Measurements from ENCODE around the gene SELENOV.

DNA sequence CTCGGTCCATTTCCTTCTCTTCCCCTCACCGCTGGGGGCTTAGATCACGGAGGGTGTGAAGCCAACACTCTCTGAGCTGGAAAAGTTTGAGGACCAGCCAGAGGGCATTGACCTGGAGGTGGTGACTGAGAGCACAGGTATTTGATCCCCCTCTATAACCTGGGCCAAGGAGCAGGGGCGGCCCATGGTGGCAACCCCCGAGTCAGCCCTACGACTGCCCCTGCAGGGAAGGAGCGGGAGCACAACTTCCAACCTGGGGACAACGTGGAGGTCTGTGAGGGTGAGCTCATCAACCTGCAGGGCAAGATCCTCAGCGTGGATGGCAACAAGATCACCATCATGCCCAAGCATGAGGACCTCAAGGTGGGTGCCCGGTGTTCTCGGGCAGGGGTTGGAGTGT lies 45.9 kb upstream of the SELENOV start:
- TF ChIP-seq, protein P1, sequence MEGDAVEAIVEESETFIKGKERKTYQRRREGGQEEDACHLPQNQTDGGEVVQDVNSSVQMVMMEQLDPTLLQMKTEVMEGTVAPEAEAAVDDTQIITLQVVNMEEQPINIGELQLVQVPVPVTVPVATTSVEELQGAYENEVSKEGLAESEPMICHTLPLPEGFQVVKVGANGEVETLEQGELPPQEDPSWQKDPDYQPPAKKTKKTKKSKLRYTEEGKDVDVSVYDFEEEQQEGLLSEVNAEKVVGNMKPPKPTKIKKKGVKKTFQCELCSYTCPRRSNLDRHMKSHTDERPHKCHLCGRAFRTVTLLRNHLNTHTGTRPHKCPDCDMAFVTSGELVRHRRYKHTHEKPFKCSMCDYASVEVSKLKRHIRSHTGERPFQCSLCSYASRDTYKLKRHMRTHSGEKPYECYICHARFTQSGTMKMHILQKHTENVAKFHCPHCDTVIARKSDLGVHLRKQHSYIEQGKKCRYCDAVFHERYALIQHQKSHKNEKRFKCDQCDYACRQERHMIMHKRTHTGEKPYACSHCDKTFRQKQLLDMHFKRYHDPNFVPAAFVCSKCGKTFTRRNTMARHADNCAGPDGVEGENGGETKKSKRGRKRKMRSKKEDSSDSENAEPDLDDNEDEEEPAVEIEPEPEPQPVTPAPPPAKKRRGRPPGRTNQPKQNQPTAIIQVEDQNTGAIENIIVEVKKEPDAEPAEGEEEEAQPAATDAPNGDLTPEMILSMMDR (IDR thresholded peaks at IDR 0.05; ENCODE audit: borderline replicate concordance, extremely low read depth, low read length, poor library complexity, severe bottlenecking) = no peak
- no peak for TF ChIP-seq EZH2 (IDR thresholded peaks at IDR 0.05; ENCODE audit: borderline replicate concordance, low read depth, low read length, severe bottlenecking)
